SK-N-SH treated with all-trans-retinoic acid at 6 μM for 48 hours (cell line): Measurements from ENCODE around the gene PIN4.
A peak's percentile ranks its signal among the peaks of the same experiment; 100 is the strongest.

Source experiments
- ATAC-seq: fragments of 200-7000 bp; cut with Tn5 transposase; 3 replicates; pipeline ENCODE4 v1.9.1; 2020; ENCODE audit warnings: mild to moderate bottlenecking, moderate library complexity
- ARNTL ChIP-seq: fragments of 450-650 bp; formaldehyde crosslinking; IDR thresholded peaks from 2 replicates; pipeline ENCODE4 v1.5.0; 2020; ENCODE audit warnings: low read depth, mild to moderate bottlenecking, moderate library complexity, borderline replicate concordance
- BACH2 ChIP-seq: fragments of 250-450 bp; sonication (Bioruptor Pico); IDR thresholded peaks from 2 replicates; pipeline ENCODE4 v1.9.0; 2021; ENCODE audit warnings: mild to moderate bottlenecking, borderline replicate concordance
- CSDC2 ChIP-seq: fragments of 250-450 bp; sonication (Bioruptor Pico); IDR thresholded peaks from 2 replicates; pipeline ENCODE4 v1.5.0; 2020; ENCODE audit warnings: mild to moderate bottlenecking, moderate library complexity
- CSRNP3 ChIP-seq: fragments of 250-450 bp; sonication (Bioruptor Pico); IDR thresholded peaks from 2 replicates; pipeline ENCODE4 v1.5.1; 2021; ENCODE audit warnings: mild to moderate bottlenecking, moderate library complexity
- GLIS3 ChIP-seq: fragments of 250-450 bp; sonication (Bioruptor Pico); IDR thresholded peaks from 2 replicates; pipeline ENCODE4 v1.5.0; 2020; ENCODE audit warnings: mild to moderate bottlenecking, moderate library complexity
- ISL1 ChIP-seq: fragments of 250-450 bp; sonication (Bioruptor Pico); IDR thresholded peaks from 2 replicates; pipeline ENCODE4 v2.1.2; 2022; ENCODE audit warnings: mild to moderate bottlenecking, moderate library complexity
- OSR1 ChIP-seq: fragments of 250-450 bp; sonication (Bioruptor Pico); IDR thresholded peaks from 2 replicates; pipeline ENCODE4 v1.8.0; 2022; ENCODE audit warnings: moderate library complexity, mild to moderate bottlenecking, inconsistent platforms
- POU6F1 ChIP-seq: fragments of 250-450 bp; sonication (Bioruptor Pico); IDR thresholded peaks from 2 replicates; pipeline ENCODE4 v1.8.0; 2021; ENCODE audit warnings: low read depth, mild to moderate bottlenecking, moderate library complexity, borderline replicate concordance
- PPARA ChIP-seq: fragments of 250-450 bp; sonication (Bioruptor Pico); IDR thresholded peaks from 2 replicates; pipeline ENCODE4 v1.5.0; 2020; ENCODE audit warnings: mild to moderate bottlenecking, borderline replicate concordance
- RARB ChIP-seq: fragments of 250-450 bp; sonication (Bioruptor Pico); IDR thresholded peaks from 2 replicates; pipeline ENCODE4 v1.8.0; 2021; ENCODE audit warnings: mild to moderate bottlenecking, moderate library complexity
- SNAI2 ChIP-seq: fragments of 250-450 bp; sonication (Bioruptor Pico); IDR thresholded peaks from 2 replicates; pipeline ENCODE4 v1.5.0; 2020; ENCODE audit warnings: mild to moderate bottlenecking, moderate library complexity
- TCF4 ChIP-seq: fragments of 250-450 bp; sonication (Bioruptor Pico); IDR thresholded peaks from 2 replicates; pipeline ENCODE4 v1.8.0; 2021; ENCODE audit warnings: mild to moderate bottlenecking, moderate library complexity, borderline replicate concordance
- ZC3H10 ChIP-seq: fragments of 250-450 bp; sonication (Bioruptor Pico); IDR thresholded peaks from 2 replicates; pipeline ENCODE4 v1.5.1; 2021; ENCODE audit warnings: mild to moderate bottlenecking, moderate library complexity
- ZFP3 ChIP-seq: fragments of 250-450 bp; sonication (Bioruptor Pico); IDR thresholded peaks from 2 replicates; pipeline ENCODE4 v1.5.0; 2020; ENCODE audit warnings: mild to moderate bottlenecking, moderate library complexity
- ZFP30 ChIP-seq: fragments of 450-650 bp; formaldehyde crosslinking; IDR thresholded peaks from 2 replicates; pipeline ENCODE4 v1.5.0; 2022; ENCODE audit warnings: mild to moderate bottlenecking, moderate library complexity
- ZNF565 ChIP-seq: fragments of 450-650 bp; formaldehyde crosslinking; conservative IDR thresholded peaks from 2 replicates; pipeline ENCODE4 v1.5.0; 2020; ENCODE audit warnings: low read depth, mild to moderate bottlenecking, moderate library complexity
- ZNF70 ChIP-seq: fragments of 450-650 bp; formaldehyde crosslinking; IDR thresholded peaks from 2 replicates; pipeline ENCODE4 v1.5.0; 2020; ENCODE audit warnings: mild to moderate bottlenecking, moderate library complexity
- TF ChIP-seq, protein P1 (sequence below): fragments of 250-450 bp; sonication (Bioruptor Pico); IDR thresholded peaks from 2 replicates; pipeline ENCODE4 v1.8.0; 2020; ENCODE audit warnings: mild to moderate bottlenecking, moderate library complexity, borderline replicate concordance
- TF ChIP-seq, protein P2 (sequence below): fragments of 250-450 bp; sonication (Bioruptor Pico); IDR thresholded peaks from 2 replicates; pipeline ENCODE4 v1.5.0; 2020; ENCODE audit warnings: mild to moderate bottlenecking, moderate library complexity
- TF ChIP-seq, protein P3 (sequence below): fragments of 250-450 bp; sonication (Bioruptor Pico); IDR thresholded peaks from 2 replicates; pipeline ENCODE4 v1.5.1; 2020; ENCODE audit warnings: low read depth, mild to moderate bottlenecking, moderate library complexity

Gene PIN4

GRCh38 chrX:72181178-72182125, at the start of gene PIN4:
PIN4 (plus strand) TSS chrX:72181757; CDS start chrX:72181786, 29 bp downstream.
- ATAC-seq, result peak; percentile 98

GRCh38 chrX:72132456-72132855, 49.1 kb upstream of the PIN4 start:
- TF ChIP-seq GLIS3, result no peak
- no peak for TF ChIP-seq RARB
- no peak for ATAC-seq

More at GRCh38 chrX:72181178-72182125, at the start of gene PIN4:
- TF ChIP-seq SNAI2 (no peak), TCF4 (CRISPR knock-in tag) (peak; percentile 32; the same call in 1 of the 2 replicates)
- TF ChIP-seq, protein P1, sequence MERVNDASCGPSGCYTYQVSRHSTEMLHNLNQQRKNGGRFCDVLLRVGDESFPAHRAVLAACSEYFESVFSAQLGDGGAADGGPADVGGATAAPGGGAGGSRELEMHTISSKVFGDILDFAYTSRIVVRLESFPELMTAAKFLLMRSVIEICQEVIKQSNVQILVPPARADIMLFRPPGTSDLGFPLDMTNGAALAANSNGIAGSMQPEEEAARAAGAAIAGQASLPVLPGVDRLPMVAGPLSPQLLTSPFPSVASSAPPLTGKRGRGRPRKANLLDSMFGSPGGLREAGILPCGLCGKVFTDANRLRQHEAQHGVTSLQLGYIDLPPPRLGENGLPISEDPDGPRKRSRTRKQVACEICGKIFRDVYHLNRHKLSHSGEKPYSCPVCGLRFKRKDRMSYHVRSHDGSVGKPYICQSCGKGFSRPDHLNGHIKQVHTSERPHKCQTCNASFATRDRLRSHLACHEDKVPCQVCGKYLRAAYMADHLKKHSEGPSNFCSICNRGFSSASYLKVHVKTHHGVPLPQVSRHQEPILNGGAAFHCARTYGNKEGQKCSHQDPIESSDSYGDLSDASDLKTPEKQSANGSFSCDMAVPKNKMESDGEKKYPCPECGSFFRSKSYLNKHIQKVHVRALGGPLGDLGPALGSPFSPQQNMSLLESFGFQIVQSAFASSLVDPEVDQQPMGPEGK, result peak; percentile 43; the same call in 1 of the 2 replicates

DNA sequence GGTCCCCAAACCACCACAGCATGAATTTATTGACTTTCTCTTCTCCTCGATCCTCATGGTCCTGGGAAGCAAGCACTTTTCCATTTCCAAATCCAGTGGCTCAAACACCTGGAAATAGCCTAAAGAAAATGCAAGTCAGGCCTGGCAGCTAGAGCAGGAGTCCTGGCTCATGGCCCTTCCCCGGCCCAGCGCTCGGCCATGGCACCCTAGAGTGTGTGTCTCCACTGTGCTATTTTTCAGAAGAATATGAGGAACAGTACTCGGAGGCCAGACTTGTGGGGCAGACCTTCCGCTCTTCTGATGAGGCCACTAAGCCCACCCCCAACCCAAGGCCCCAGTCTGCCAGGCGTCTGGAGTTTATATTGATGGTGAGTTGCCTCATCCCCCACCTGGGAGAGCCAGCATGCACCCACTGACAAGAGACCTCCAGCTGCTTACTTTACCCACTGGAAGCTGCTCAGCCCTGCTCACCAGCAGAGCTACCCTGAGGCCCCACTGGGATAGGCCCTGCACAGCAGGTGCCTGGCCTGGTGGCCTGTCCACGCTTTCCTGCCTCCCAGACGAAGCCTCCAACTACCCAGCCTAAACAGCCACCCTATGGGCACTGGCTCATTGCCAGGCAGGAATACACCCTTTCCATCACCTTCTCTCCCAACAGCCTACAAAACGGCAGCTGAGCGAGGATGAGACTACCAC, 47.6 kb upstream of the PIN4 start:
- no peak for ATAC-seq

More for the DNA sequence above, 47.6 kb upstream of the PIN4 start:
- TF ChIP-seq ZFP30 (CRISPR knock-in tag), result no peak
- no peak for TF ChIP-seq SNAI2
- TF ChIP-seq POU6F1 (CRISPR knock-in tag), result no peak
- no peak for TF ChIP-seq ZFP3 (CRISPR knock-in tag)
- no peak for TF ChIP-seq TCF4 (CRISPR knock-in tag)
- TF ChIP-seq CSRNP3 (CRISPR knock-in tag), result no peak
- no peak for TF ChIP-seq ZNF565 (CRISPR knock-in tag)
- TF ChIP-seq BACH2 (CRISPR knock-in tag), result no peak
- no peak for TF ChIP-seq ISL1 (CRISPR knock-in tag)
- no peak for TF ChIP-seq OSR1 (CRISPR knock-in tag)
- TF ChIP-seq ZNF70 (CRISPR knock-in tag), result no peak
- TF ChIP-seq ARNTL (CRISPR knock-in tag), result no peak
- no peak for TF ChIP-seq CSDC2 (CRISPR knock-in tag)
- TF ChIP-seq, protein P2, sequence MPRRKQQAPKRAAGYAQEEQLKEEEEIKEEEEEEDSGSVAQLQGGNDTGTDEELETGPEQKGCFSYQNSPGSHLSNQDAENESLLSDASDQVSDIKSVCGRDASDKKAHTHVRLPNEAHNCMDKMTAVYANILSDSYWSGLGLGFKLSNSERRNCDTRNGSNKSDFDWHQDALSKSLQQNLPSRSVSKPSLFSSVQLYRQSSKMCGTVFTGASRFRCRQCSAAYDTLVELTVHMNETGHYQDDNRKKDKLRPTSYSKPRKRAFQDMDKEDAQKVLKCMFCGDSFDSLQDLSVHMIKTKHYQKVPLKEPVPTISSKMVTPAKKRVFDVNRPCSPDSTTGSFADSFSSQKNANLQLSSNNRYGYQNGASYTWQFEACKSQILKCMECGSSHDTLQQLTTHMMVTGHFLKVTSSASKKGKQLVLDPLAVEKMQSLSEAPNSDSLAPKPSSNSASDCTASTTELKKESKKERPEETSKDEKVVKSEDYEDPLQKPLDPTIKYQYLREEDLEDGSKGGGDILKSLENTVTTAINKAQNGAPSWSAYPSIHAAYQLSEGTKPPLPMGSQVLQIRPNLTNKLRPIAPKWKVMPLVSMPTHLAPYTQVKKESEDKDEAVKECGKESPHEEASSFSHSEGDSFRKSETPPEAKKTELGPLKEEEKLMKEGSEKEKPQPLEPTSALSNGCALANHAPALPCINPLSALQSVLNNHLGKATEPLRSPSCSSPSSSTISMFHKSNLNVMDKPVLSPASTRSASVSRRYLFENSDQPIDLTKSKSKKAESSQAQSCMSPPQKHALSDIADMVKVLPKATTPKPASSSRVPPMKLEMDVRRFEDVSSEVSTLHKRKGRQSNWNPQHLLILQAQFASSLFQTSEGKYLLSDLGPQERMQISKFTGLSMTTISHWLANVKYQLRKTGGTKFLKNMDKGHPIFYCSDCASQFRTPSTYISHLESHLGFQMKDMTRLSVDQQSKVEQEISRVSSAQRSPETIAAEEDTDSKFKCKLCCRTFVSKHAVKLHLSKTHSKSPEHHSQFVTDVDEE (CRISPR knock-in tag), result no peak
- TF ChIP-seq, protein P3, sequence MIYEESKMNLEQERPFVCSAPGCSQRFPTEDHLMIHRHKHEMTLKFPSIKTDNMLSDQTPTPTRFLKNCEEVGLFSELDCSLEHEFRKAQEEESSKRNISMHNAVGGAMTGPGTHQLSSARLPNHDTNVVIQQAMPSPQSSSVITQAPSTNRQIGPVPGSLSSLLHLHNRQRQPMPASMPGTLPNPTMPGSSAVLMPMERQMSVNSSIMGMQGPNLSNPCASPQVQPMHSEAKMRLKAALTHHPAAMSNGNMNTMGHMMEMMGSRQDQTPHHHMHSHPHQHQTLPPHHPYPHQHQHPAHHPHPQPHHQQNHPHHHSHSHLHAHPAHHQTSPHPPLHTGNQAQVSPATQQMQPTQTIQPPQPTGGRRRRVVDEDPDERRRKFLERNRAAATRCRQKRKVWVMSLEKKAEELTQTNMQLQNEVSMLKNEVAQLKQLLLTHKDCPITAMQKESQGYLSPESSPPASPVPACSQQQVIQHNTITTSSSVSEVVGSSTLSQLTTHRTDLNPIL (CRISPR knock-in tag), result no peak
- TF ChIP-seq, protein P1, result no peak
- no peak for TF ChIP-seq PPARA (CRISPR knock-in tag)
- no peak for TF ChIP-seq ZC3H10 (CRISPR knock-in tag)
